ENCODE measurements around the gene IL2.

DNA sequence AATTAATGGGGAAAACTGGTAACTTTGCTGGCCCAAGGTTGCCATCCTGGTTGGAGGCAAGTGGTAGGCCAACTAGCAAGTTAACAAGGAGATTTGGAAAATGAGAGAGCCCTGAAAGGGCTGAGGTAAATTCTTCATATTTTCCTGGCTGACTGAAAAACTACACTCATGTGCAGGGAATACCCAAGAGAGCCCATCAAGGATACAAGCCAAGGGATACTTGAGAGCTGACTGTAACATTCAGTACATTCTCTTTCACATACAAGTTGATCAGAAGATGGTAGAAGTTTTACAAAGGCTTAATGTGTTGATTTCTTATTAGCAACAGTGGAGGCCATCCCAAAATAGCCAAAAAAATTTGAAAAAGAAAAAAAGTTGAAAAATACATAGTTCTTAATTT lies 33.3 kb downstream of the IL2 start:
- TF ChIP-seq, protein P1, sequence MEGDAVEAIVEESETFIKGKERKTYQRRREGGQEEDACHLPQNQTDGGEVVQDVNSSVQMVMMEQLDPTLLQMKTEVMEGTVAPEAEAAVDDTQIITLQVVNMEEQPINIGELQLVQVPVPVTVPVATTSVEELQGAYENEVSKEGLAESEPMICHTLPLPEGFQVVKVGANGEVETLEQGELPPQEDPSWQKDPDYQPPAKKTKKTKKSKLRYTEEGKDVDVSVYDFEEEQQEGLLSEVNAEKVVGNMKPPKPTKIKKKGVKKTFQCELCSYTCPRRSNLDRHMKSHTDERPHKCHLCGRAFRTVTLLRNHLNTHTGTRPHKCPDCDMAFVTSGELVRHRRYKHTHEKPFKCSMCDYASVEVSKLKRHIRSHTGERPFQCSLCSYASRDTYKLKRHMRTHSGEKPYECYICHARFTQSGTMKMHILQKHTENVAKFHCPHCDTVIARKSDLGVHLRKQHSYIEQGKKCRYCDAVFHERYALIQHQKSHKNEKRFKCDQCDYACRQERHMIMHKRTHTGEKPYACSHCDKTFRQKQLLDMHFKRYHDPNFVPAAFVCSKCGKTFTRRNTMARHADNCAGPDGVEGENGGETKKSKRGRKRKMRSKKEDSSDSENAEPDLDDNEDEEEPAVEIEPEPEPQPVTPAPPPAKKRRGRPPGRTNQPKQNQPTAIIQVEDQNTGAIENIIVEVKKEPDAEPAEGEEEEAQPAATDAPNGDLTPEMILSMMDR (IDR thresholded peaks at IDR 0.05): no peak
- no peak for TF ChIP-seq POLR2A (IDR thresholded peaks at IDR 0.05)

All from adrenal gland (tissue), 5 donors.